Smooth muscle cell (in vitro differentiated cells): ENCODE data around the gene ELAVL4. TPM values are rescaled to one million over a fixed set of nuclear protein-coding genes. Genes with fewer than 3 reads are reported as not detected.

Experiments
- DNase-seq: peaks from one replicate; lab custom pipeline; 2025; ENCODE audit not compliant: unreplicated experiment; lab: John Stamatoyannopoulos, UW
- H2AFZ ChIP-seq: fragments of 200-600 bp; sonication (generic); 2 replicates; pipeline ENCODE4 v1.6.0; 2016; ENCODE audit warnings: antibody characterized with exemption, low read depth, mild to moderate bottlenecking
- H3F3A ChIP-seq: fragments of 200-600 bp; sonication (generic); 2 replicates; pipeline ENCODE4 v1.6.0; 2017; ENCODE audit warnings: antibody characterized with exemption, low read depth
- H3K27ac ChIP-seq: fragments of 200-600 bp; sonication (generic); 2 replicates; pipeline ENCODE4 v1.5.1; 2016; ENCODE audit warnings: low read depth, mild to moderate bottlenecking
- H3K27me3 ChIP-seq: fragments of 200-600 bp; sonication (generic); 2 replicates; pipeline ENCODE4 v1.6.1; 2016; ENCODE audit warnings: low read depth, mild to moderate bottlenecking
- H3K36me3 ChIP-seq: fragments of 200-600 bp; sonication (generic); 2 replicates; pipeline ENCODE4 v1.5.1; 2016; ENCODE audit warnings: low read depth
- H3K4me1 ChIP-seq: fragments of 200-600 bp; sonication (generic); 2 replicates; pipeline ENCODE4 v1.5.1; 2016; ENCODE audit warnings: low read depth
- H3K4me2 ChIP-seq: fragments of 200-600 bp; sonication (generic); 2 replicates; pipeline ENCODE4 v1.6.0; 2016; ENCODE audit warnings: mild to moderate bottlenecking
- H3K4me3 ChIP-seq: fragments of 200-600 bp; sonication (generic); 2 replicates; pipeline ENCODE4 v1.5.1; 2016; ENCODE audit warnings: mild to moderate bottlenecking
- H3K79me2 ChIP-seq: fragments of 200-600 bp; sonication (generic); 2 replicates; pipeline ENCODE4 v1.6.0; 2016; ENCODE audit warnings: low read depth, mild to moderate bottlenecking
- H3K9ac ChIP-seq: fragments of 200-600 bp; sonication (generic); 2 replicates; pipeline ENCODE4 v1.6.0; 2016; ENCODE audit warnings: low read depth
- H3K9me3 ChIP-seq: fragments of 200-600 bp; sonication (generic); replicated peaks from 2 replicates; pipeline ENCODE4 v1.5.1; 2016; ENCODE audit warnings: low read depth
- H4K20me1 ChIP-seq: fragments of 200-600 bp; sonication (generic); 2 replicates; pipeline ENCODE4 v1.6.0; 2016; ENCODE audit warnings: low read depth
- CTCF ChIP-seq: fragments of 200-600 bp; sonication (generic); IDR thresholded peaks from 2 replicates; pipeline ENCODE4 v1.5.1; 2017; ENCODE audit warnings: borderline replicate concordance, mild to moderate bottlenecking, antibody characterized with exemption; ENCODE audit not compliant: insufficient read depth, poor library complexity, severe bottlenecking
- WGBS: methylation state at CpG from one replicate; pipeline ENCODE4 v1.1.7; 2016; ENCODE audit warnings: low lambda C conversion rate; 5-methylcytosine and 5-hydroxymethylcytosine counted together
- polyA plus RNA-seq: library from polyadenylated mRNA; unstranded; fragments of >200 nt; fragmentation: Nextera tagmentation; extraction: Ambion mirVana; gene quantifications from 2 replicates; pipeline ENCODE4 v1.2.1, GENCODE V29; 2016
- total RNA-seq: library from RNA; depleted of rRNA; stranded (reverse); fragments of >200 nt; gene quantifications from 2 replicates; pipeline ENCODE4 v1.2.3, GENCODE V29; 2014

ELAVL4 gene
- total and polyA plus RNA-seq, 2 experiments from 2014 or later, result not detected

- no peak for TF ChIP-seq CTCF
- no peak overlapping the region for H2AFZ ChIP-seq
- H4K20me1 ChIP-seq, result no peaks in the 10 kb centered on the region
- no peak overlapping the region for H3K9ac ChIP-seq
- no peaks in the 10 kb centered on the region for H3F3A ChIP-seq
- no peak for DNase-seq
- H3K9me3 ChIP-seq, result no peaks in the 10 kb centered on the region
- no peak overlapping the region for H3K4me2 ChIP-seq
- 86% methylated on average over 1 of the region's 1 CpG for WGBS
- no peaks in the 10 kb centered on the region for H3K4me1 ChIP-seq
- no peaks in the 10 kb centered on the region for H3K27me3 ChIP-seq
- no peaks in the 10 kb centered on the region for H3K36me3 ChIP-seq
- no peak overlapping the region for H3K4me3 ChIP-seq
- H3K27ac ChIP-seq, result no peak overlapping the region
- no peaks in the 10 kb centered on the region for H3K79me2 ChIP-seq
Observed at GRCh38 chr1:50180367-50180766, 71.6 kb downstream of the ELAVL4 start.

- no peaks in the 10 kb centered on the region for H4K20me1 ChIP-seq
- no peaks in the 10 kb centered on the region for H3K4me1 ChIP-seq
- TF ChIP-seq CTCF, result no peak
- H3K79me2 ChIP-seq, result no peaks in the 10 kb centered on the region
- no peaks in the 10 kb centered on the region for H3K9me3 ChIP-seq
- 38% methylated on average over 3 of the region's 3 CpGs for WGBS
- no peaks in the 10 kb centered on the region for H3F3A ChIP-seq
- H3K9ac ChIP-seq, result no peak overlapping the region
- no peak overlapping the region for H3K4me2 ChIP-seq
- H3K4me3 ChIP-seq, result no peak overlapping the region
- no peak overlapping the region for H3K27ac ChIP-seq
- DNase-seq, result no peak
- no peaks in the 10 kb centered on the region for H3K27me3 ChIP-seq
- no peaks in the 10 kb centered on the region for H3K36me3 ChIP-seq
- no peak overlapping the region for H2AFZ ChIP-seq
Observed at GRCh38 chr1:50181027-50181663, 72.4 kb downstream of the ELAVL4 start.

- H3F3A ChIP-seq, result no peaks in the 10 kb centered on the region
- H3K4me2 ChIP-seq, result no peak overlapping the region
- no peak overlapping the region for H3K27ac ChIP-seq
- no peaks in the 10 kb centered on the region for H3K79me2 ChIP-seq
- H4K20me1 ChIP-seq, result no peaks in the 10 kb centered on the region
- no peak for DNase-seq
- no peak for TF ChIP-seq CTCF
- H2AFZ ChIP-seq, result no peak overlapping the region
- no peaks in the 10 kb centered on the region for H3K9me3 ChIP-seq
- H3K4me1 ChIP-seq, result no peaks in the 10 kb centered on the region
- no peaks in the 10 kb centered on the region for H3K27me3 ChIP-seq
- no peaks in the 10 kb centered on the region for H3K36me3 ChIP-seq
- no peak overlapping the region for H3K4me3 ChIP-seq
- WGBS, result 62% methylated on average over 12 of the region's 12 CpGs
- H3K9ac ChIP-seq, result no peak overlapping the region
Observed at GRCh38 chr1:50183378-50184133, 74.8 kb downstream of the ELAVL4 start.
